NAMALWA (cell line): ENCODE data around the gene ACACA.
"Not testable (repeated sequence)": the region's sequence is repeated elsewhere in the genome, so short reads cannot be mapped to it uniquely, and the experiment has no call there.

Source experiments
- DNase-seq: peaks from one replicate; pipeline ENCODE4 v3.0.0-alpha.2; 2015; ENCODE audit warnings: low spot score

Gene ACACA

GRCh38 chr17:37100231-37100630, 306.4 kb downstream of the ACACA start:
- no peak for DNase-seq

DNA sequence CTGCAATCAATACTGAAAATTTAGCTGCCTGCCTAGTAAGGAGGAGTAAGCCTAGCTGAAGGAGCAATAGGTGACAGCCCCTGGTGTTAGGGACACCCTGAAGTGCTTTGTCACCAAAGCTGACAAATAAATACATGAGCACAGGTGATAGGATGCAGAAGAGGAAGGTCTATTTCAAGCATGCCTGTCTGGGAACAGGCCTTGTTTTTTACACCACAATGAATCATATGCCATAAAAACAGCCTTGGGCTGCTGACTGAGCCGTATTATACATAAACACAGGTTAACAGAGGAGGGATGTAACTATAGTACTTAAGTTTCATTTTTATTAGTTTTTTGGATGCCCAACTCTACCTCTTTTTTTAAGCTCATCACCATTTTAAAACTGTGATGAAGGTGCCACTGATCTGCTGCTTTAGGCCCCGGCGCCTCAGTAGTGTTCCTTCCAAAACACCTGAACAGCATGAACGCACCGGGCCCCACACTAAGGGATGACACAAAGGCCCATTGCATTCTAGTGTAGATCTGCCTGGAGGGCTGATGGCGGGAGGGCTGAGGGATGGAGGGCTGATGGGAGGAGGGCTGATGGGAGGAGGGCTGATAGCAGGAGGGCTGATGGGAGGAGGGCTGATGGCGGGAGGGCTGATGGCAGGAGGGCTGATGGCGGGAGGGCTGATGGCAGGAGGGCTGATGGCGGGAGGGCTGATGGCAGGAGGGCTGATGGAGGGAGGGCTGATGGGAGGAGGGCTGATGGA, 307.5 kb downstream of the ACACA start:
- no peak for DNase-seq

GRCh38 chr17:37098152-37098551, 308.5 kb downstream of the ACACA start:
- no peak for DNase-seq

DNA sequence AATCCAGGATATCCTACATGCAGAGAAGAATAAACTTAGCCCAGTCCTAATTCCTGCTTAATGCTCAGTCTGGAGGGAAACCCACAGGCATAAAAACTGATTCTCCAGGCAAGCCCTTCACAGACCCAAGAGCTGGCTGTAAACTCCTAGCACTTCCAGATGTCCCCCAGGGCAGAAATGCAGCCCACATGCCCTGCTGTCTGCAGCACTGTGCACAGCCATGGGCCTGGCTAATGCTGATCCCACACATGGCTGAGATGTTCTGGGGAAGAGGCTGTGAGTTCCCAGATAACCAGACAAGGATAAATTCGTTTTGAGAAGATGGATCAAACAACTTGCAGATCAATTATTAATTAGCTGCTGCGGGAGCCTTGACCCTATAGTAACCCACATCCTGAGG, 309.5 kb downstream of the ACACA start:
- DNase-seq: no peak

DNA sequence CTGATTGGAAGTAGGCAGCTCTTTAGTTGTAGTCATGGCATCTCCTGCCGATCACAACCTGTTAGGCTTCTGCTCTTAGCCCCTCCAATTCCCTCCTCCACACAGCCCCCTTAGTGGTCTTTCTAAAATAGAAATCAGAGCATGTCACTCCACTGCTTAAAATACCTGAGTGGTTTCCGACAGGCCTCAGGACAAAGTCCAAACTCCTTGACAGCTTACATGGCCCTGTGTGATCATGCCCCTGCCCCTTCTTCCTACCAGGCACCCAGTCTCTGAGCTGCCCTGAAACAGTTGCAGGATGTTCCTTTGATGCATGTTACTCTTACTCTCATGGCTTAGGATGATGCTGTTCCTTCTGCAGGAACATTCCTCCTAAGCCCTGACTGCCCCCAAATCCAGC, 310.6 kb downstream of the ACACA start:
- DNase-seq: no peak

DNA sequence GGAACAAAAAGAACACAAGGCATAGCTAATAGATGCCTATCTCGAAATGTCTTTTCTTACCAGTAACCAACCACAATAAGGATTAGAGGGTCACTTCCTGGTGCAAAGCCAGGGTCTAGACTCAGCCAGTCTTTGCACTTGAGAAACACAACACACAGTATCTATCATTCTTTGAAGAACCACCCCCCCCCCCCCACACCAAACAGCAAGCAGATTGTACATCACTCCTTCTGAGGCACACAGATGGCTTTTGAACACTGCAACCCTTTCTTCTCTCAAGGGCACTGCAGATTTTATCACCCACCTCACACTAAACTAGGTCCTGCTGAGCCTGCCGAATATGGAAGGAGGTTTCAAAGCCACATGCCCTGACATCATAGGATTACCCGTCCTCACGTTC, 312.2 kb downstream of the ACACA start:
- DNase-seq: no peak

DNA sequence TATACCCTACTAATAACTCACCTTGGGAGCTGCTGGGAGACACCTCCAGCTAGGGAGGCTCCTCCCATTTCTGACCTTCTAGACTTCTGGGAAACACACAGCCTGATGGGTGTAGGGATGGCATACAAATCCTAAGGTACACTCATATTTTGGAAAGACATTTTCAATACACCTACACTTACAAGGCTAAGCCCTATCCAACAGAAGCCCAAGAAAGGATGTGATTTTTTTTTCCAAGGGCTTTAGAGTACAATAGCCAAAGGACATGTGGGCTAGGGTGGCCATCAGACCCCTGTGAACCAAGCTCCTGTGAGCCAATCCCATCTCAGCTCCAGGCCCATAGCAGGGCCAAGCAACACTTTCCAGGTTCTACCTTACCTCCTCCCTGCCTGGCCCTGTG, 313.9 kb downstream of the ACACA start:
- no peak for DNase-seq

- DNase-seq: no peak
These were observed 314.6 kb downstream of the ACACA start for GRCh38 chr17:37092071-37092470.

GRCh38 chr17:37090941-37091340, 315.7 kb downstream of the ACACA start:
- DNase-seq: no peak

- peak; percentile 16 for DNase-seq
These were observed 316.7 kb downstream of the ACACA start for GRCh38 chr17:37089956-37090355.

DNA sequence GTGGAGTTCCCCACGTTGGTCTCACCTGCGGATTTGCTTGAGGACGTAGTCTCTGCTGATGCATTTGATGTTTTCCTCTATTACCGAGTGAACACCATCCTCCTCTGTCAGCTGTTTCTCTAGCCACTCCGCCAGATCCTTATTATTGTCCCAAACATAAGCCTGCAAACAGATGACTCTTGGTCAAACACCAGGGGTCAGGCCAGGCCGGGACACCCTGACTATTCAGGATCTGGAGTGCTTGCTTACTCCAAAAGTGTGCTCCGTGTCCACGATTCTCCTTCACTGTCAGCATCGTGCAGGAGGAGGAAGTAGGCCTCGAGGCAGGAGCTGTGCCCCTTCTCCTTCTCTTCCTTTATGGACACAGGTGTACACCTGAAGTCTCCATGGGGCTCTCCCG, 317.7 kb downstream of the ACACA start:
- DNase-seq: no peak

DNA sequence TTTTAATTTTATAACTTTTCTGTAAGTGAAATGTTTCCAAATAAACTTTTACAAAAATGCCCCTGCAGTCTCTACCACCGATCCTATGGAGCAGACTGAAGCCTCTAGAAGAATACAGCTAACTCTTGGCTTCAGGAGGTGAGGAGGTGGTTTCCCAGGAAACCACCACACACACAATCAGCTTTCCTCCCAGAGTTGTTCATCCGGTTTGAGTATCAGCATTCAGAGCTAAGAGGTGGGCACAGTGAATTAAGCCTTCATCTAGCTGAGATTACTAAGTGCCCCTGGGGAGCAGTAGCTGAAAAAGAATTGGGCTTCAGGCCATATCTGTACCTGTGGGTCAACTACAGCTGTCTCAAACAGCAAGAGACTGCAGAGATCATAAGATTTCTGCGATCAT, 318.2 kb downstream of the ACACA start:
- no peak for DNase-seq

DNA sequence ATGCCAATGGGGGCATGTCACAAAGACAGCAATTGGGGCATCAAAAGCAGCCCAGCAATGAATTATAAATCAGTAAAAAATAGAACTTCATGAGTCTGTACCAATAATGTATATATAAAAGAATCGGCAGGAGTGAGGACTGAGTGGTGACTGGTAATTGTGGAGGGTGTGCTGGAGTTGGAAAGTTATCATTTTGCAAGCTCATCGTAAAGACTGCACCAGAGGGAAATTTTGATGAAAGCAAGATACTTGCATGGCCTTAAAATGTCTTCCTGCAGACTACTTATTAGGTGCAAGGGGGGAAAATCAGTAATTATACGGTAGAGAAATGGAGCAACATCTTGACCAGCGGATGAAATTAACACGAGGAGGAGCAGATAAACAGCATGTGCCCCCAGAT, 319.0 kb downstream of the ACACA start:
- no peak for DNase-seq

- DNase-seq: no peak
These were observed 319.7 kb downstream of the ACACA start for GRCh38 chr17:37086948-37087347.

DNA sequence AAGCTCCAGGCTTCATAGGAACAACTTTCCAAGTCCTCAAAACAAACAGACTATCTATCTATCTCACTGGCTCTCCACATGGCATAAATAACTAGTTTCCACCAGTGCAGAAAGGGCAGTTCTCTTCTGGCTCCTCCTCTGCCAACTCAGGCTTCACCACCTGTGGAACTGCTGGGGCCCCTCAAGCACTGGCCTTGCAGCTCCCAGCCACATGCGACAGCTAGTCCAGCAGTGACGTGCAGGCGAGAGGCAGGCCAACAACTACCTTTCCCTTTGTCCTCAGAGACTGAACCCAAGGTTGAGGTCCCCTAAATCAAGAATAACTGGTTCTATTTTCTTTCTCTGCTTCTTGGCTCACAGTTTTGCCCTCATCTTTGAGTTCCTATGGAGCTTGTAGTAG, 320.3 kb downstream of the ACACA start:
- DNase-seq: no peak

- no peak for DNase-seq
These were observed 322.3 kb downstream of the ACACA start for GRCh38 chr17:37084372-37084771.

DNA sequence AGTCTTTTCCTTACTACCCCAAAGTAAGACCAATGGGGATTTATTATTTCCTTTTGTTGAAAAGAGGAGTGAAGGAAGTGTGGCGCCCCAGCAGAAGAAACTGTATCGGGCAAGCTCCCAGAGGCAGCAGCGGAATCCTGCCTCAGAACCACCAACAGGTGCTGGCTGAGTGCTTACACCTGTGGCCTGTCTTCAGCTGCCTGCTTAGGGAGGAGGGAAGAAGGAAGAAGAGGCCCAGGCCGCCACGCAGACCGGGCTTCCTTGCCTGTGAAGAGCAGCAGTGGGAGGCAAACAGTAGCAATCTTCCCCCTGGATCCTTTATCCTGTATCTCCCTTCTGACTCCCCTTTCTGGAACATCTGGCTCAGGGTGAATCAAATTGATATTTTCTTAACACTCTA, 323.2 kb downstream of the ACACA start:
- no peak for DNase-seq

DNA sequence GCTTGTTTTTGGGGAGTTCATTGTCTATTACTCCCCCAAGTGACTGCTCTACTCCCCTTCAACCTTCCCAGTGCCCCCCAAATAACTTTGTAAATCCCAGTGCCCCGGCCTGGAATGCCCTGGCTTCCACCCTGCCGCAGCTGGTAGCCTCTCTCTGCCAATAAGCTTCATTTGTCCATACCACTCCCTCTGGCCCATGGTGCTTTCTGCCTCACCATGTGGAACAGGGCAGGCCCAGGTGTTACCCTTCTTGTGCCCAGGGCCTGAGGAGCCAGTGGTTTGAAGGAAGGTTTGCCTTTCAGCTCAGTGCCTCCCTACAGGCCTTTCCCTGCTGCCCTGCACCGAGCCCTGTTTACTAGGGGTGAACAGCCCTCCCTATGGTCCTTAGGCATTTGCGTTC, 323.7 kb downstream of the ACACA start:
- DNase-seq: no peak

DNA sequence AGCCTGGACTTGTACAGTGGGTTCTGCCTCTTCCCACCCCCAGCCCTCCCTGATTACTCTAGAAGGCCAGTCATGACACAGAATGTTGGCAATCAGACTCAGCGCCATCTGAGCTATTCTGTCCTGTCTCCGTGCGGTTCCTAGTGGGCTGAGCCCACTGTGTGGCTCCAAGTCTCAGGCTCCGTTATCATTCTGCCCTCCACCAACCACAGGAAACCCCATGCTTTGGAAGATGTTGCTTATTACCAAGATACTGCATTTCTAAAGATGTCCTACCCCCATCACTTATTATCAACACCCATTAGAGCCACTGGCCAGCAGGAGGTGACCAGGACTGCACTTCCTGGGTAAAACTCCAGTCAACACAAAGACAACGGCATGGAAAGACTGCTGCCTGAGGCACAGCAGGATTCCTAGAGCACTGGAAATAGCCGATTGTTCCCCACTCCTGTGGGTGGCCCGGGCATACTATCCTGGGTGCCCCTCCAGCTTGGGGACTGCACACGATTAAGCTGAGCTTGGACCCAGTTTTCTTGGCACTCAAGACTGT, 324.2 kb downstream of the ACACA start:
- DNase-seq: no peak

DNA sequence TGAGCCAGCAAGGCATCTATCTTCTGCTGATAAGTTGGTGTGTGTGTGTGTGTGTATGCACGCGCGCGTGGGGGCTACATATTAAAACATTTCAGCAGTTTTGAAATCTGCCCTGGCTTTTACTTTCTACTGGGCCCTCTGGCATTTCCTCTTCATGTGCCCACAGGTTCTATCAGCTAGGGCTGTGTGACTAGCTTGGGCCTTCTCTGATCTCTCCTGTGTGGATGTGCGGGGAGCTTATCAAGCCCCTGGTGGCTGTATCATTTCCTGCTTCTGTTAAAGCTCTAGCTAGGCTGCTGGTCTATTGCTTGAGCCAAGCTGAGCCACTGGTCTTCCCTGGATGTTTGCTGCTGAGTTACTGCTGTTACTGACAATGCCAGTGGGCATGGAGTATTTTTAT, 325.3 kb downstream of the ACACA start:
- DNase-seq: peak; percentile 31

DNA sequence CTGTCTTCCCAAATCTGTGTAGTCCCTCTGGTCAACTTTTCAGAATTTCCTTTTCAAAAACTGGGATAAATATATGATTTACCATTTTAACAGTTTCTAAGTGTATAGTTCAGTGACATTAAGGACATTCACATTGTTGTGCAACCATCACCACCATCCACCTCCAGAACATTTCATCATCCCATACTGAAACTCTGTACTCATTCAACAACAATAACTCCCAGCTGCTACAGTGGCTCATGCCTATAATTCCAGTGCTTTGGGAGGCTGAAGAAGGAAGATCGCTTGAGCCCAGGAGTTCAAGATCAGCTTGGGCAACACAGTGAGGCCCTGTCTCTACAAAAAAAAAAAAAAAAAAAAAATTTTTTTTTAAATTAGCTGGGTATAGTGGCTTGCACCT, 326.9 kb downstream of the ACACA start:
- DNase-seq: no peak

- no peak for DNase-seq
These were observed 327.4 kb downstream of the ACACA start for GRCh38 chr17:37079065-37079708.

DNA sequence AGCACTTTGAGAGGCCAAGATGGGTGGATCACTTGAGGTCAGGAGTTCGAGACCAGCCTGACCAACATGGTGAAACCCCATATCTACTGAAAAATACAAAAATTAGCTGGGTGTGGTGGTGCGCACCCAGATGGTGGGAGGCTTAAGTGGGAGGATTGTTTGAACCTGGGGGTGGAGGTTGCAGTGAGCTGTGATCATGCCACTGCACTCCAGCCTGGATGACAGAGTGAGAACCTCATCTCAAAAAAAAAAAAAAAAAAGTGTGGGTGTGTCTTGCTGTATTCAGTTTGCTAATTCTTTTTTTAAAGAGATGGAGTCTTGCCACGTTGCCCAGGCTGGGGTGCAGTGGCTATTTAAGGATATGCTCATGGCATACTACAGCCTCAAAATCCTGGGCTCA, 333.2 kb downstream of the ACACA start:
- DNase-seq: not testable (repeated sequence)

- DNase-seq: no peak
These were observed 337.5 kb downstream of the ACACA start for GRCh38 chr17:37069087-37069486.
